HG02678 (cell line): ENCODE data around the gene RRP36.

Experiments
- ATAC-seq: cut with Tn5 transposase; IDR thresholded peaks from one replicate; pipeline ENCODE4 v1.9.1; 2021; ENCODE audit warnings: mild to moderate bottlenecking, moderate library complexity; ENCODE audit not compliant: unreplicated experiment

The RRP36 gene

DNA sequence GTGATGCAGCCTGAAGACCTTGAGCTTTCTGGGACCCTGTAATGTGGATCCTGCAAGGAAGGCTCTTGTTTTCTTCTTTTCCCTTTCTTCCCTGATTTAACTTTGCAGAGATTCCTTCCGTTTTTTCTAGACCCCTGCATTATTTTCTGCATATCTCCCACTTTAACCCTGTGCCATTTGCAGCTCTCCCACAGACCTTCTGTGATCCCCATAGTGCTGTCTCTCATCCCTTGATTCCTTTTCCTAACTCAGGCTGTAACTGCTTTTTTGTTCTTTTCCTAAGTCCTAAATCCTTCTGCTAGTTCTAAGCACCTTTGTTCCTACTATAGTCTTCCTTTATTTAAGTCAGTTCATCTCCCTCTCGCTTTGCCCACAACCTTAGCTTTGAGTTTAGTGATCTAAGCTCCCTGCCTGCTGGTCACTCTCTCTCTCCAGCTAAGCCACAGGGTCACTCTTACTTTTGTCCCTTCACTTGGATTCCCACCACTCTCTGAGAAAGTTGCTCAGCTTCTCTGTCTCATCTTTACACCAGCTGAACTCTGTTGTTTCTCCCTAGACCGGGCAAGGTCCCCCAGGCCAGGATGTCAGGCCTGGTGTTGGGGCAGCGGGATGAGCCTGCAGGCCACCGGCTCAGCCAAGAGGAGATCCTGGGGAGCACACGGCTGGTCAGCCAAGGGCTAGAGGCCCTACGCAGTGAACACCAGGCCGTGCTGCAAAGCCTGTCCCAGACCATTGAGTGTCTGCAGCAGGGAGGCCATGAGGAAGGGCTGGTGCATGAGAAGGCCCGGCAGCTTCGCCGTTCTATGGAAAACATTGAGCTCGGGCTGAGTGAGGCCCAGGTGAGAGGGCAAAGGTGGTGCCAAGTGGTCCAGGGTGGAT, 39.6 kb downstream of the RRP36 start:
- no peak for ATAC-seq

DNA sequence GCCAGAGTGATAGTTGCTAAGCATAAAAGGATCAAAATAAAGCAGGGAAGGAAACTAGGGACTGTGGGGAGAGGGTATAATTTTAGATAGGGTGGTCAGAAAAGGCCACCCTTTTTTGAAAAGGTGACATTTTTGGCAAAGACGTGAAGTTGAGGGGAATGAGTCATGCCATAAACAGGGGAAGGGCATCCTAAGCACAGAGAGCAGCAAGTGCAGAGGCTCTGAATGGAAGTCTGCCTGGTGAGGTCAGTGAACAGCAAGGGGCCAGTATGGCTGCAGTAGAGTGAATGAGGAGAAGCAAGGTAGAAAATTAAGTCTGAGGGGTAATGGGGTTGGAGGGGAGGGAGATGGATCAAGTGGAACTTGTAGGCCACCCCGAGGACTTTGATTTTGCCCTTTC, 40.4 kb downstream of the RRP36 start:
- ATAC-seq, result no peak

DNA sequence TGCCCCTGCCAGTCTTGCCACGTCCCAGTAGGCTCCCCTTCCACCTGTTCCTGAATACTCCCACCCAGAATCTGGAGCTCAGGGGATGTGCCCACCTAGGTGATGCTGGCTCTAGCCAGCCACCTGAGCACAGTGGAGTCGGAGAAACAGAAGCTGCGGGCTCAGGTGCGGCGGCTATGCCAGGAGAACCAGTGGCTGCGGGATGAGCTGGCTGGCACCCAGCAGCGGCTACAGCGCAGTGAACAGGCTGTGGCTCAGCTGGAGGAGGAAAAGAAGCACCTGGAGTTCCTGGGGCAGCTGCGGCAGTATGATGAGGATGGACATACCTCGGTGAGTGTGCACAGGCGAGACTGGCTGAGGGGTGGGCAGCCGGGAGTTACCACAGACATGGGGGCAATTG, 41.4 kb downstream of the RRP36 start:
- ATAC-seq, result no peak

DNA sequence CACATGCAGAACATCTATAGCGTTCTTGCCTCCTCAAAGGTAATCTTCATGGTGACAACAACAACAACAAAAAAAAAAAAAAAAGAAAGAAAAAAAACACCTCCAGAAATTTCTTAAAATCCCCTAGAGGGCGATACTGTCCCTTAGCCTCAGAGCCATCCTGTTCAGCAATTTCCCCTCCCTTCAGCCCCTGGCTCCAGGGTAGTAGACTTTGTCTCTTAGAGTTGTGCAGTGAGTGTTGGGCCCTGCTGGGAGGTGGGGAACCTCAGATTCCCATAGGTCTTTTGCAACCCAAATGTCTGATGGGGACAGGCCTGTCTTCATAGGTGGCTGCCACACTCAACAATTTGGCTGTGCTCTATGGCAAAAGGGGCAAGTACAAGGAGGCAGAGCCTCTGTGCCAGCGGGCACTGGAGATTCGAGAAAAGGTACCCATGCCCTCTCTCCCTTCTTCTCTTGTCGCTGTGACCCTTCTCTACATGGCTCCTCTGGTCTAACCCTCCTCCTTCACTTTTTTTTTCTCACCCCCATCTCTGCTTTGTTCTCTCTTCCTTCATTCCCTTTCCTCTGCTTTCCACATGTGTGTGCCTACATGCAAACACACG, 48.7 kb downstream of the RRP36 start:
- ATAC-seq, result no peak

DNA sequence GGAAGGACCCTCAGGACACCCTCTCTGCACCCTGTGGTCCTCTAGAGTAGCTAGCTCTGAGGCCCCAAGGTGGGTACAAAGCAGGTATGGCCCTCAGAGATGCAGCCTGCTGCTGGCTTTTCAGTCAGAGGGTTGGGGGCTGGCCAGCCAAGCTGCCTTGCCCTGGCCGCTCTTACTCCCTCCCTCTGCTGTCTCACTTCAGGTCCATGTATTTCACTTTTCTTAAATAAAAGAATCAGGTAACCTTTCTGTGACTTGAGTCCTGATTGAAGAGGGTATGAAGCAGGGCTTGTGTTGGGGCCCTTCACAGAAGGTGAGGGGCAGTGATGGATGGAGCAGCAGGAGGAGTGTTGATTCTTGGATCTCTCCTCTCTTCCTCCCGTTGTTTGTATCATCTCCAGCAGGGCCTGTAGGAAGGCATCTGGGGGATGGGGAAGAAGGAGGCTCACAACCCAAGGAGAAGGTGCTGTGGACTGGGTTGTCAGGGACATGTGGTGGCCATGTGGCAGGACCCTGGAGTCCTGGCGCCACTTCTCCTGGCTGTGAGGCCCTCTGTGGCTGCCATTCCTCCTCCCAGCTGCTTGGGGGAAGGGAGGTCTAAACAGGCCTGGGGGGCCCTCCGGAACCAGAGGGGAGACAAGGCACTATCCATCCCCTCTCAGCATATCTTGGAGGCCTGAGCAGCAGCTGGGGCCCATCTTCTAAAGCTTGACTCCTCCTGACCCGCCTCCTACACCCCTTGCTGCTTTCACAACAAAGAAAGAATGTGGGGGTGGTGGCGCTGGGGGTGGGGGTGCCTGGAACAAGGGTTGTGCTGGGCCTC, 53.6 kb downstream of the RRP36 start:
- ATAC-seq, result no peak

DNA sequence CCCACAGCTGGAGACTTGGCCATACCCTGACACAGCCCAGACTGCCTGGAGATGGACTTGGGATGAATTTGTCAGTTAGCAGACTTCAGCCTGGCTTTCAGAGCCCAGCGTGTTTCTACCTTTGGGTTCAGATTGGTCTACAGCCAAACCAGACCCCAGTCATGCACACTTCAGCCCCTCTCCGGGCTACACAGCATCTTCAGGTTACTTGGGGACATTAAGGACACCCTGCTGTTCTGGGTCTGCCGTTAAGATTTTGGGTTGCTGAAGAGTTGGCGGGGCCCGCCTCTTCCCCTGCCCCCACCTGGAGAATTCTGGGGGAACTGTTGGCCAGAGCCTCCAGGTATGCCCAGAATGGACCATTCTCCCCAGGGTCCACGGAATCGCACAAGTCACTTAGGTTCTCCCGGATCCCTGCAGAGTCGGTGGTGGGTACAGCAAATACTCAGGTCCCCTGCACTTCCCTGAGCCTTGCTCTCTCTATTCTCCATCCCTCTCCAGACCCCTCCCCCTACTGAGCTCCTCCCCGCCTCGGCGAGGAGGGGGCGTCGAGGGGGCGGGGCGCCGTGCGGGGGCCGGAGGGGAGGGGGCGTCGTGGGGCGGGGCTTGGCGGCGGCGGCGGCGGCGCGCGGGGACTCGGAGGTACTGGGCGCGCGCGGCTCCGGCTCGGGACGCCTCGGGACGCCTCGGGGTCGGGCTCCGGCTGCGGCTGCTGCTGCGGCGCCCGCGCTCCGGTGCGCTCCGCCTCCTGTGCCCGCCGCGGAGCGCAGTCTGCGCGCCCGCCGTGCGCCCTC, 54.4 kb downstream of the RRP36 start, which contains the start of gene PTK7:
Gene PTK7, plus strand, starts transcription at position 645 of the 794 bp plus-strand sequence. CDS start 175 bp downstream, outside the sequence.
- no peak for ATAC-seq

DNA sequence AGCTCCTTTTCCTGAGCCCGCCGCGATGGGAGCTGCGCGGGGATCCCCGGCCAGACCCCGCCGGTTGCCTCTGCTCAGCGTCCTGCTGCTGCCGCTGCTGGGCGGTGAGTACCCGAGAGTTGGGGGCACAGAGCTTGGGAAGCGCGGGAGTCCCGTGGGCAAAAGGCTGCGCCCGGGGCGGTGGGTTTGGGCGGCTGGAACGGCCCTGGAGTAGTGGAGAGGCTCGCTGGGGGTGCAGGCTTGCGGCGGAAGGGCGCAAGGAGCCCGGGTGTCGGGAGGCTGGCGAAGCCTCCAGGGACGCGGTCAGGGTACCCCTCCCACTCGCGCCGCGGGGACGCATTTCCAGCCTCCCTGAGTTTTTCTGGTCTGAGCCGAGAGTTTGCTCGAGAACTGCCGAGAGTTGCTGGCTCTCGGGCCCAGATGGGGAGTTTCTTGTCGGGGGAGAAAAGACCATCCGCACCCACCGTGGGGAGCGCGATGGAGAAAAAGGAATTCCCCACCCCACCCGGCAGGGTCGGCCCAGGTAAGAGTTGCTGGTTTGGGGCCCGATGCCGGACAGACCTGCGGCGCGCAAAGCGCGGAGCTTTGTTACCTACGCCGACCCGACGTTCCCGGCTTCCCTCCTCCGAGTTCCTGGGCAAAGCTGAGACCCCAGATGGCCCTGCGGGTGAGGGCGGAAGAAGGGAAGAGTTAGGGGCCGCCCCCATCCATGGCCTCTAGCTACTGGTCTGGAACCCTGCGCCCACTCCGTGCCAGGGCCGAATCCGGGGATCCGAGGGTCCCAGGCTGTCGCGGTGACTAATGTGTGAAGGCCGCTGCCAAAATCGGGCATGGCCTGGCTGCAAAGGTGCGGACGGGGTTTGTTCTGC, 55.3 kb downstream of the RRP36 start:
- no peak for ATAC-seq

DNA sequence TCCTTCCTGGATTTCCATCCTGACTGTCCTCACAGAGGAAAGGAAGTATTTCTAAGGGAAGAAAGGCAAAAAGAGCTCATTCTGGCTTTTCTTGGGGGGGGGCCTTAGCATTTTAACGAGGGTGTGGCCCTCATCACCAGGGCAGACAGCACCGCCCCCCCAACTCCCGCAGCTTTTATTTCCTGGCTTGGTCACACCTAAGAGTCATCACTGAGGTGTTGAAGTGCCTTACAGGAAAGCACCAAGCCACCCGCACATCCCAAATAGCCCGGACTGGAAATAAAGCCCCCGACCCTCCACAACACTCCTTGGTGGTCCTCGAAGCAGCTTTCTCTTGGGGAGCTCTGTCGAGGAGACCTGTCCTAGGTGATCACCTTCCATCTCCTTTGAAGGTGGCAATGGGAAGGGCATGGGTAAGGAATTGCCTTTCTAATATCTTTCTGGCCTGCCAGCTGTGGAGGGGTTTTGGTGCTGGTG, 55.9 kb downstream of the RRP36 start:
- no peak for ATAC-seq

DNA sequence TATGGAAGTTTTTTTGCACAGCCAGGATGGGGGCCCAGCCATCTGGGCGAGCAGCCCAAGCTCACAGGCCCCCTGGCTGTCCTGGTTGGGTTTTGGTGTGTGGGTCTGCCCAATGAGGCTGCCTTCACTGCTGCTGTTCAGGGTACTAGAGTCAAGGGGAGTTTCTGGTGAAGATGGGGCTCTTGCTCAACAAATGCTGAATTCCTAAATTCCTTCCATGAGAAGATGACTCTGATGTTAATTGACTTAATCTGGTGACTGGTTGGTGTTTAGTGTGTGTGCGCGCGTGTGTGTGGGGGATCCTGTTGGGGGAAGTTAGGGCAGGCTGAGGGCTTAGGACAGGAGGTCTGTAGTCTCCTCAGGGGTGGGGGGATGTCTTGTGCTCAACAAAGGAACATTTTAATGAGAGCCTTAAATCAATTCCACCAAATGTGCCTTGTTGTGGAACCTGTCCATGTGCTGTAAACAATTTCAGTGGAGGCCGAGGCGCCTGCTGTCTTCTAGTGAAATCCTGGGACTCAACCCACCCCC, 56.6 kb downstream of the RRP36 start:
- ATAC-seq, result no peak

DNA sequence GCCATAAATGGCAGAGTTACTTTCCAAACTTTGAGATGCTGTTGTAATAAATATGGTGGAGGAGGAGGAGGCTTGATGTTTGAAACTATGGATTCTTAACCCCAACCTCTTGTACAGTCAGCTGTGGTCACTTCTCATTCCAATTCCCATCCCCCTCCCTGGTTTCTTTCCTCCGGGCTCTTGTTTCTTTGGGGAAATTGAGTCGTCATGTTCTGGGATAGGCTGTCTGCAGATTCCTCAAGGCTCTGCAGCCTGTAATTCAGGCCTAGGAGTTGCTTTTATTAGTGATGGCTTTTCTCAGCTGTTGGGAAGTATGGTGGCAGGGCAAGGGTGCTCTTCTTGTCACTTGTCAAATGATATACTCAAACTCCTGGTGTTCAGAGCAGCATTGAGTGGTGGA, 57.3 kb downstream of the RRP36 start:
- ATAC-seq, result no peak
